Measurements from ENCODE around the gene YWHAB.
"Not testable (repeated sequence)": the region's sequence is repeated elsewhere in the genome, so short reads cannot be mapped to it uniquely, and the experiment has no call there.

The YWHAB gene

DNA sequence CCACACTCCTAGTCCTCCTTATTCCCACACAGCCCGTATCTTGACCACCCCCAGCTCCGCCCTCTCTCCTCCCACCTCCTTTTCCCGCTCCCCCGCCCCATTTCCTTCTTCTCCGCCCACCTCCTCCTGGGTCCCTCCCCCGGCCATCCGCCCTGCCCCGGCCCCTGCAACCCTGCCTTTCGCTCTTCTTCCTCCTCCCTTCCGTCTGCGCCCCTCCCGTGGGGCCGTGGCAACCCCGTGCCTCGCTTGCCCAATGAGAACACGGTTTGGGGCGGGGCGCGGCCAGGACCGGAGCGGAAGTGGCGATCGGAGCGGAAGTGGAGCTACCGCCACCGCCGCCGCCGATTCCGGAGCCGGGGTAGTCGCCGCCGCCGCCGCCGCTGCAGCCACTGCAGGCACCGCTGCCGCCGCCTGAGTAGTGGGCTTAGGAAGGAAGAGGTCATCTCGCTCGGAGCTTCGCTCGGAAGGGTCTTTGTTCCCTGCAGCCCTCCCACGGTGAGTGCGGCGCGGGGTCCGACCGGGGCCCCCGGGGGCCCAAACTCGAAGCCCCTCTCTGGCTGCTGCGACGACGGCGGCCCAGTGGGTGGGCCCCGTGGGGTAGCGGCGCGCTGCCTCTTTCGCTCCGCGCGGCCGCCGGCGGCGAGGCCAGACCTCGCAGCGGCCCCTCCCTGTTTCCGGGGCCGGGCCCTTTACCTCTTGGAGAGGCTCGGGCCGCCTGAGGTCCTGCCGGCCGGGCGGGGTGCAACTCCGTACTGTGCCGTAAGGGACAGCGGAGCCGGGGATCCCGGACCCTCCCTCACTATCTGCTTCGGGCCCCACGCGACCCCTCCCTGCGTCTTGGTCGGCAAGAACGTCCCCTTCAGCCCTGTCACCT is at the start of gene YWHAB:
Gene YWHAB (plus strand): TSS at position 314 of the 874 bp plus-strand sequence. CDS start 15,829 bp downstream, outside the sequence.
- peak; percentile 99 for DNase-seq

GRCh38 chr20:44836601-44837120 is 48.8 kb upstream of the YWHAB start:
- no peak for DNase-seq

DNA sequence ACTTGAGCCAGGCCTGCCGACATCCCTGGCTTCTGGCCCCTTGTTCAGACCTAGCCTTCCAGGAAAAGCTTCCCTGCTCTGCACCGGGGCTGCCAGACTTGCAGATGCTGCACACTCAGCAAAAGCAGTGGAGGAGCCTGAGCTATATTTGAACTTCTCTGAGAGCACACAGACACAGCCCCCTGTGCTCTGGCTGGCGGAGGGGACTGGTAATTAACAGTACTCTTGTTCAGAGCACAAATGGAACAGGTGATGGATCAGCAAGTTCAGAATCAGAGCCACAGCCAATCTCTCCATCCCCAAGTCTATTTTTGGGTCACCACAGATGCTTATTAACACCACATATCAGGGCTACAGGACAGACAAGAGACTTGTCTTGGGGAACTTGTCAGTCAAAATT is 47.6 kb upstream of the YWHAB start:
- no peak for DNase-seq

GRCh38 chr20:44838521-44838920 is 47.0 kb upstream of the YWHAB start:
- DNase-seq: no peak

DNA sequence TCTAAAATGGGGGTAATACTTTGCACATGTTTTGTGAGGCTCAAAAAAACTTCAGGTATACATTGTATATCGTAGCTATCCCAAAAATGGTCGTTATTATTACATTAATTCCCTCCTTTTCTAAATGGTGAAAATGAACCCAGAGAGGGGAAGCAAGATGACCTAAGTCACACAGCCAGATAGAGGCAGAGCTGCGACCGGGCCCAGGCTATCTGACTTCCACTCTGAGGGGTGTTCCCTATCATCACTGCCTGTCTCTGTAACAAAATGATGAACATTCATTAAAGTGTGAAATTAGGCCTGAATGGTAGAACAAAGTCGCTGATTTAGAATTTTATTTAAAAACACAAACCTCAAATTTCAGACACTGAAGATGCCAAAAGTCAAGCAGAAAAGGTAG is 46.0 kb upstream of the YWHAB start:
- DNase-seq: no peak

- DNase-seq: no peak
These were observed 44.7 kb upstream of the YWHAB start for GRCh38 chr20:44840826-44841225.

DNA sequence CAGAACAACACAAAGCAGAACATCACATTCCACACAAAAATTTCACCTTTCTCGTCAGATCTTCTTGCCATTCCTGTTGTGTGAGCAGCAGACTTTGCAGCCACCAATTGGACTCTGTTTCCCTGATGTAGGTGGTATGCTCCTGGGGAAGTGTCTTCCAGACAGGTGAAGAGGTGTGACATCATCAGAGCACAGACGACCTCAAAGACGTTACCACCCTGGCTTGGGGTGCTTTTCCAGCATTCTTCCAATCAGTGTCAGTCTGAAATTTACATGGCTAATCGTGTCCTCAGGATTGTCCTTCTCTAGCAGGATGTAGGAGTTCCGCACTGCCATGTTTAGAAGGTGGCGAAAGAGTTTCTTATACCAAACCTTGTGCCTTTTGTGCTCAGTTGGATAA is 43.5 kb upstream of the YWHAB start:
- no peak for DNase-seq

GRCh38 chr20:44843876-44844275 is 41.6 kb upstream of the YWHAB start:
- no peak for DNase-seq

DNA sequence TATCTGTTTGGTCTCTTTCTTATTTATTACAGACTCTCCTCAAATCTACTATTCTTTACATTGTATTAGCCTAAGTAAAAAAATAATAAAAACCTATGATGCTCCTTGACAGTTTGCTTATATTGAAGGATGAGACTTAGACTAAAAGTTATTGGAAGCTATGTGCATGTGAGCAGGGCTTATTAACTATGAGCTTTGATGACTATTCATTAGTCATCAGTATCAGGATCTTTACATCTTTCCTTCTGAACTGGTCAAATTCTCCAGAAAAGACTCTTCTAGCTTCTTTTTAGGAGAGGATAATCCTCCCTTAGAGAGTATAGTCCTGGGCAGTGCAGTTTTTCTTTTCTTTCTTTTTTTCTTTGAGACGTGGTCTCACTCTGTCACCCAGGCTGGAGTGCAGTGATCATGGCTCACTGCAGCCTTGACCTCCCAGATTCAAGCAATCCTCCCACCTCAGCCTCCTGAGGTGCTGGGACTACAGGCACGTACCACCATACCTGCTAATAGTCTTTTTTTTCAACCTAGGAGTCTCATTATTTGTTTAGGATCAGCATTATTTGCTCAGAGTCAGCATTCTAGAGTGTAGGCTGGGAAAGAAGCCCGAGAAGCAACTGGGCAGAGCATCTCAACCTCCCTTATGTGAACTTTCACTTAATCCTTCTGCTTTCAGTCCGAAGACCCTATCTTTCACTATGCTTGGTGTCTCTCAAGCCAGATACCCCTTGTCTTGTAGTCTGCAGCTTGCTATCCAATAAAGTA is 37.1 kb upstream of the YWHAB start:
- no peak for DNase-seq

- DNase-seq: no peak
These were observed 35.8 kb upstream of the YWHAB start for GRCh38 chr20:44849703-44850102.

GRCh38 chr20:44850272-44850671 is 35.2 kb upstream of the YWHAB start:
- no peak for DNase-seq

- no peak for DNase-seq
These were observed 34.7 kb upstream of the YWHAB start for GRCh38 chr20:44850837-44851236.

GRCh38 chr20:44851545-44851944 is 34.0 kb upstream of the YWHAB start:
- no peak for DNase-seq

DNA sequence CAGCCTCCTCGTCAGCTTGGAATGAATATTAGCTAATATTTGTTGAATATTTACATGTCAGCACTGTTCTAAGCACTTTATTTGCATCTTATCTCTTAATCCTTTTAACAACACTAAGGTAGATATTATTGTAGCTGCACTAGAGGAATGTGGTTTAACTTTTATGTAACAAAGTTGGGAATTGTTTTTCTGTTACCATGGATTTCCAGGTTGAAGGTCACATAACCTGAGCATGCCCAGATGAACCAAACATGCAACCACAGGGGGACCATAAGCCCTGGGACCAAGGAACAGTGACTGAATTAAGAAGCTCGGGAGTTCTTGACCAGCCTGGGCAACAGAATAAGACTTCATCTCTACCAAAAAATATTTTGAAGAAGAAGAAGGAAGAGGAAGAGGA is 29.1 kb upstream of the YWHAB start:
- DNase-seq: no peak

DNA sequence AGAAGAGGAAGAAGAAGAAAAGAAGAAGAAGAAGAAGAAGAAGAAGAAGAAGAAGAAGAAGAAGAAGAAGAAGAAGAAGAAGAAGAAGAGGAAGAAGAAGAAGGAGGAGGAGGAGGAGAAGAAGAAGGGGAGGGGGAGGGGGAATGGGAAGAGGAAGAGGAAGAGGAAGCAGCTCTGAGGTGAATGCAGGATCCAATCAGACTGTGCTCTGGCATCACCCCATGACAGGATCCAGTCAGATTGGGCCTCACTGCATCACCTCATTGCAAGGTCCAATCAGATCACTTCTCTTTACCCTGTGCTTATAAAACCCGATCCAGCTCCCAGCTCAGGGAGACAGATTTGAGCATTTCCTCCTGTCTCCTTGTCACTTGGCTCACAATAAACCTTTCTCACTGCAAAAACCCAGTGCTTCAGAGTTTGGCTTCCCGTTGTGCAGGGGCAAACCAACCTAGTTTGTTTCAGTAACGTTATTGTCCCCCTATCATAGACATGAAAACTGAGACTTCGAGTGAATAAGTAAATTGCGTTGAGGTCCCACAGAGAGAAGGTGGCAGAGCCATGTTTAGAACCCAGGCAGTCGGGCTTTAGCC is 28.6 kb upstream of the YWHAB start:
- no peak for DNase-seq

GRCh38 chr20:44858606-44859360 is 26.7 kb upstream of the YWHAB start:
- DNase-seq: no peak

GRCh38 chr20:44861531-44862006 is 23.9 kb upstream of the YWHAB start:
- DNase-seq: no peak

GRCh38 chr20:44862286-44862685 is 23.2 kb upstream of the YWHAB start:
- no peak for DNase-seq

- DNase-seq: not testable (repeated sequence)
These were observed 22.0 kb upstream of the YWHAB start for GRCh38 chr20:44863365-44864084.

DNA sequence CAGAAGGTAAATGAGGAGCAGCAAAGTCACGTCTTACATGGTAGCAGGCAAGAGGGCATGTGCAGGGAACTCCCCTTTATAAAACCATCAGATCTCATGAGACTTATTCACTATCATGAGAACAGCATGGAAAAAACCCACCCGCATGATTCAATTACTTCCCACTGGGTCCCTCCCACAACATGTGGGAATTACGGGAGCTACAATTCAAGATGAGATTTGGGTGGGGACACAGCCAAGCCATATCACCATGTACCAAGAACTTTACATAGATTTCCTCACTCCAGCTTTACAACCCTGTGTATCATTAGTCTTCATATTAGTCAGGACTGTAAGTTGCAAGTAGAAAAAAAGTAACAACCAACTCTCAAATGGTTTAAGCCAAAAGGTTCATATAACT is 21.0 kb upstream of the YWHAB start:
- not testable (repeated sequence) for DNase-seq

- no peak for DNase-seq
These were observed 18.7 kb upstream of the YWHAB start for GRCh38 chr20:44866703-44867335.

Data from stimulated activated CD4-positive, alpha-beta T cell treated with anti-CD3 and anti-CD28 coated beads, Interleukin-12 subunit alpha, Interleukin-12 subunit beta, amount 100 ng/mL, for 4 hours (primary cell).